ENCODE measurements around the gene NPY2R. TPM values are rescaled to one million over a fixed set of nuclear protein-coding genes. Genes with fewer than 3 reads are reported as not detected.

NPY2R gene
- total RNA-seq, 4 donors from 2014 or later, result 0.64 to 9.3 (median 1.00) TPM; not detected in 1

DNA sequence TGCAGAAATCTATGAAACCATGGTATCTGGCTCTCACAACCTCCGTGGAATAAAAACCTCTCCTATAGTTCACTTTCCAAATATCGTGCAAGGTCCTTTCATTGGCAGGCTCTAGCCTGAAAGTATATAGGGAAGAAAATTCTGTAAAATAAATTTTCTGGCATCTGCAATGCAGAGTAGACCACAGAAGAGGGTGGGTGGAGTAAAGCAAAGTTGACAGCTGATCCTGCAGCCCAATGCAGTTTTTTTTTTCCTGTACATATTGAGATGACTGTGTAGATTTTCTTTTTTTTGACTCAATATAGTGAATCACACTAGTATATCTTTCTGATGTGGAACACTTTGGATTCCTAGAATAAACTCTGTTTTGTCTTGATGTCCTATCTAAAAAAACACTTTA, 56.7 kb downstream of the NPY2R start:
- 78 to 79% methylated on average over 2 of the region's 2 CpGs for WGBS, 2 donors (ENCODE audit: low coverage in 1 of 2)
- Histone ChIP-seq H3K9me3 (no peaks in the 10 kb centered on the region), H3K4me3 (no peak overlapping the region), H3K36me3 (no peaks in the 10 kb centered on the region), H3K27me3 (no peaks in the 10 kb centered on the region), H3K4me1 (no peaks in the 10 kb centered on the region), H3K27ac (no peak overlapping the region)
- in situ Hi-C loops (cut with MboI; ENCODE audit: low pct_ligation_motif_present in 1 of 4, low pct_unique_long_range_greater_than_20kb in 1 of 4, low sequenced_read_pairs in 3 of 4) (no loop called here), intact Hi-C loops (cut with DNase I; ENCODE audit: low total_unique reads) (no loop called here)
- no peak for TF ChIP-seq POLR2AphosphoS5 (IDR thresholded peaks at IDR 0.05)
- no peak for TF ChIP-seq EP300 (IDR thresholded peaks at IDR 0.05; ENCODE audit: low read depth)
- TF ChIP-seq POLR2A (IDR thresholded peaks at IDR 0.05), result no peak
- no peak for TF ChIP-seq CTCF (IDR thresholded peaks at IDR 0.05)
- DNase-seq, result no peak

Other genes with a start within 250 kb of the NPY2R start
- 10 to 100 TPM in 1 of 4 donors, 1 to 10 TPM in 3; 4.4 to 31.0 (median 7.2) TPM for gene MAP9, start 168.3 kb downstream of the NPY2R start, total RNA-seq

Measured in transverse colon (tissue), 4 donors.